ENCODE results near the gene IGF2. TPM values are rescaled to one million over a fixed set of nuclear protein-coding genes. Genes with fewer than 3 reads are reported as not detected.

The IGF2 gene
- total RNA-seq, 4 donors from 2014 or later, result 9.9 to 26.6 (median 18.1) TPM

DNA sequence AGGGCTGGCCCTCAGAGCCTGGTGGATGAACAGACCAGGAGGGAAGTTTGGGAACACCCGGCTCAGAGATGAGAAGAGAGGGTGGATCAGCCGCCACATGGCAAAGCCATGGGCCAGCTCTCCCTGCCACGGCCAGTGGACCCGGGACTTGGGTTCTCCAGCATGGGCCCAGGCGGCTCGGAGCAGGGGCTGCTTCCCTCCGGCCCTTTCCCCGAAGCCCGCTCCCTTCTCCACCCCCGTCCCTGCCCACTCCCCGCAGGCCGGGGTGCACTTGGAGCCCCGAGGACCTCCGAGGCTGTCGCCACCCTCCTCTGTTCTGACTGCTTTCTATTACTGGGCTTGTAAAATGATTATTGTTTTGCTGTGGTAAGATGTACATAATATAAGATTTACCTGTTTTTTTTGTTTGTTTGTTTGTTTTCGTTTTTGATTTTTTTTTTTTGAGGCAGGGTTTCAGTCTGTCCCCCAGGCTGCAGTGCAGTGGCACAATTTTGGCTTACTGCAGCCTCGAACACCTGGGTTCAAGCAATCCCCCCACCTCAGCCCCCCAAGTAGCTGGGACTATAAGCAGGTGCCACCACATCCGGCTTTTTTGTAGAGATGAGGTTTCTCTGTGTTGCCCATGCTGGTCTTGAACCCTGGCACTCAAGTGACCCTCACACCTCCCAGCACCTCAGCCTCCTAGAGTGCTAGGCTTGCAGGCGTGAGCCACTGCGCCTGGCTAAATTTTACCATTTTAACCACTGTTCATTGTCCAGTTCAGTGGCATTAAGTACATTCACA, 43.7 kb upstream of the IGF2 start:
- H3K4me1 ChIP-seq, result no peaks in the 10 kb centered on the region
- H3K9me3 ChIP-seq, result no peaks in the 10 kb centered on the region
- no peaks in the 10 kb centered on the region for H3K27me3 ChIP-seq
- no peak for TF ChIP-seq POLR2A (IDR thresholded peaks at IDR 0.05)
- TF ChIP-seq, protein P1, sequence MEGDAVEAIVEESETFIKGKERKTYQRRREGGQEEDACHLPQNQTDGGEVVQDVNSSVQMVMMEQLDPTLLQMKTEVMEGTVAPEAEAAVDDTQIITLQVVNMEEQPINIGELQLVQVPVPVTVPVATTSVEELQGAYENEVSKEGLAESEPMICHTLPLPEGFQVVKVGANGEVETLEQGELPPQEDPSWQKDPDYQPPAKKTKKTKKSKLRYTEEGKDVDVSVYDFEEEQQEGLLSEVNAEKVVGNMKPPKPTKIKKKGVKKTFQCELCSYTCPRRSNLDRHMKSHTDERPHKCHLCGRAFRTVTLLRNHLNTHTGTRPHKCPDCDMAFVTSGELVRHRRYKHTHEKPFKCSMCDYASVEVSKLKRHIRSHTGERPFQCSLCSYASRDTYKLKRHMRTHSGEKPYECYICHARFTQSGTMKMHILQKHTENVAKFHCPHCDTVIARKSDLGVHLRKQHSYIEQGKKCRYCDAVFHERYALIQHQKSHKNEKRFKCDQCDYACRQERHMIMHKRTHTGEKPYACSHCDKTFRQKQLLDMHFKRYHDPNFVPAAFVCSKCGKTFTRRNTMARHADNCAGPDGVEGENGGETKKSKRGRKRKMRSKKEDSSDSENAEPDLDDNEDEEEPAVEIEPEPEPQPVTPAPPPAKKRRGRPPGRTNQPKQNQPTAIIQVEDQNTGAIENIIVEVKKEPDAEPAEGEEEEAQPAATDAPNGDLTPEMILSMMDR (IDR thresholded peaks at IDR 0.05), result no peak
- intact Hi-C loops (cut with DNase I), result no loop called here
- no peak overlapping the region for H3K27ac ChIP-seq
- no peak for DNase-seq
- 85 to 88% methylated on average over 20 of the region's 20 CpGs for WGBS, 2 donors
- no peak overlapping the region for H3K4me3 ChIP-seq (replicated peaks in 1 of 3)
- no peaks in the 10 kb centered on the region for H3K36me3 ChIP-seq

GRCh38 chr11:2182075-2182474, 42.9 kb upstream of the IGF2 start:
- TF ChIP-seq POLR2A (IDR thresholded peaks at IDR 0.05), result no peak
- TF ChIP-seq, protein P1 (IDR thresholded peaks at IDR 0.05), result no peak
- DNase-seq, result no peak

DNA sequence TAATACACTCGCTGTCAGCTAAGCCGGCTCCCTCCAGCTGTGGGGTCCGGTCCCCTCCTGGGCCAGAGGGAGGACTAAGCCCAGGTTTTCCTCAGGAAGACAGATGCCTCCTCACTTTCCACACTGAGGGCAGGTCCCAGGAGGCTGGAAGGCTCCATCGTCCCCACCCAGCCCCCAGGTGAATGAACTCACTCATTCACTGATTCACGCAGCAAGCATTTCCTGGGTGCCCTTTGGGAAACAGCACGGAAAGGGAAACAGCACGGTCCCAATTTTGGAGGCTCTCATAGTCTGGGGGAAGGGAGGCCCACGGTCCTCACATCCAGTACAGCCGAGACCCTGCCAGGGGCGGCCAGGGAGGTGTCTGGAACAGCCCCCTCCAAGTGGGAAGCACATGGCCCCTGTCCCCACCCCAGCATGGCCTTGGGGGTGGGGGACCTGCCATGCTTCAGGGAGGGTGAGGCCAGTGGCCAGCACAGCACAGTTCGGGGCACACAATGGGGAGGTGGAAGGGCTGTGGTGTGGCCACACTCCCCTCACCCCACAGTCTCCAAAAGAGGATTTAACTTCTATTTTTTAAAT, 41.7 kb upstream of the IGF2 start:
- DNase-seq, result no peak
- no peak for TF ChIP-seq POLR2A (IDR thresholded peaks at IDR 0.05)
- TF ChIP-seq, protein P1 (IDR thresholded peaks at IDR 0.05), result no peak
- H3K27ac ChIP-seq, result no peak overlapping the region
- intact Hi-C loops (cut with DNase I), result no loop called here
- 76% methylated on average over 9 to 11 of the region's 11 CpGs for WGBS, 2 donors
- no peaks in the 10 kb centered on the region for H3K4me1 ChIP-seq
- no peaks in the 10 kb centered on the region for H3K36me3 ChIP-seq
- H3K4me3 ChIP-seq (replicated peaks in 1 of 3), result no peak overlapping the region
- no peaks in the 10 kb centered on the region for H3K27me3 ChIP-seq
- no peaks in the 10 kb centered on the region for H3K9me3 ChIP-seq

More at GRCh38 chr11:2182075-2182474, 42.9 kb upstream of the IGF2 start:
- no peaks in the 10 kb centered on the region for H3K36me3 ChIP-seq
- H3K4me3 ChIP-seq (replicated peaks in 1 of 3), result no peak overlapping the region
- WGBS, 2 donors, result 80 to 89% methylated on average over 5 to 8 of the region's 18 CpGs
- no peaks in the 10 kb centered on the region for H3K27me3 ChIP-seq
- H3K9me3 ChIP-seq, result no peaks in the 10 kb centered on the region
- H3K27ac ChIP-seq, result no peak overlapping the region
- no peaks in the 10 kb centered on the region for H3K4me1 ChIP-seq
- intact Hi-C loops (cut with DNase I), result no loop called here

DNA sequence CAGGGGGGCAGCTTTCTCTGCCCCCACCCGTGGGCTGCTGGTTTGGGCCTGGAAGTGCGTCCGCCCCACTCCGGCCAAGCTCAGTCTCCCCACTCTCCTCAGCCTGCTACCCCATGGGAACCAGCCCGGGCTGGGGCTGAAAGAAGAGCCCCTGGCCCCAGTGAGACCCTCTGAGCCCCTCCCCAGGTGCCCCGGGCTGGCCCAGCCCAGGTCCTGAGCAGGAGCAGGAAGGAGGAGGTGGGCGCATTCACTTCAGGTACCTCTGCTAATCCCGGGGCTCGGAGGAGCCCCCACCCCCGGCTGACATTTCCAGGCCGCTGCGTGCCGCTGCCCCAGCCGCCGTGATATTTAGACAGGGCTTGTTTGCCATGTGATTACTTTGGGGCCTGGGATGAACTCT, 41.2 kb upstream of the IGF2 start:
- Histone ChIP-seq H3K27ac (no peak overlapping the region), H3K4me3 (replicated peaks in 1 of 3) (no peak overlapping the region), H3K27me3 (no peaks in the 10 kb centered on the region), H3K9me3 (no peaks in the 10 kb centered on the region), H3K4me1 (peaks cover 0 to 4% of the 10 kb centered on the region in 2 donors), H3K36me3 (no peaks in the 10 kb centered on the region)
- 55 to 65% methylated on average over 4 of the region's 15 CpGs for WGBS, 2 donors
- DNase-seq, result no peak
- intact Hi-C loops (cut with DNase I), result no loop called here
- TF ChIP-seq, protein P1 (IDR thresholded peaks at IDR 0.05), result no peak
- TF ChIP-seq POLR2A (IDR thresholded peaks at IDR 0.05), result no peak

GRCh38 chr11:2179516-2179915, 40.3 kb upstream of the IGF2 start:
- intact Hi-C loops (cut with DNase I), result no loop called here
- Histone ChIP-seq H3K36me3 (no peaks in the 10 kb centered on the region), H3K27me3 (no peaks in the 10 kb centered on the region), H3K27ac (no peak overlapping the region), H3K4me1 (peaks cover 0 to 4% of the 10 kb centered on the region in 2 donors), H3K9me3 (no peaks in the 10 kb centered on the region), H3K4me3 (replicated peaks in 1 of 3) (no peak overlapping the region)
- no peak for DNase-seq
- TF ChIP-seq, protein P1 (IDR thresholded peaks at IDR 0.05), result no peak
- TF ChIP-seq POLR2A (IDR thresholded peaks at IDR 0.05), result no peak
- WGBS, 2 donors, result 85 to 87% methylated on average over 6 to 10 of the region's 10 CpGs

Measured in thyroid gland (tissue), 4 donors.